ENCODE data around the gene FUCA1.
"Not testable (repeated sequence)": the region's sequence is repeated elsewhere in the genome, so short reads cannot be mapped to it uniquely, and the experiment has no call there.

Gene FUCA1

GRCh38 chr1:23851406-23851805 is 16.7 kb downstream of the FUCA1 start:
- H3K23ac ChIP-seq (ENCODE audit: low read length in 2 of 2); H2AFZ ChIP-seq (ENCODE audit: low read depth, low read length); H3K14ac ChIP-seq (ENCODE audit: low read length in 2 of 2); H3K36me3 ChIP-seq (ENCODE audit: control insufficient read depth in 1 of 2, insufficient read depth in 2 of 2, low read depth in 1 of 2, low read length in 2 of 2); H4K91ac ChIP-seq (ENCODE audit: low read length); H3K27ac ChIP-seq (ENCODE audit: low read length, poor library complexity, severe bottlenecking); H3K4ac ChIP-seq (ENCODE audit: low read depth in 1 of 2, low read length in 2 of 2); H2BK12ac ChIP-seq (ENCODE audit: low read length in 2 of 2); H2BK5ac ChIP-seq (ENCODE audit: low read depth, low read length, poor library complexity, severe bottlenecking); H3K79me1 ChIP-seq (replicated peaks; ENCODE audit: low read length, poor library complexity, severe bottlenecking); H2BK120ac ChIP-seq (ENCODE audit: low read depth, low read length); H3K9me3 ChIP-seq (ENCODE audit: control insufficient read depth, low read length); H2BK15ac ChIP-seq (ENCODE audit: low read depth, poor library complexity, severe bottlenecking); H3K4me2 ChIP-seq (ENCODE audit: low read length, poor library complexity, severe bottlenecking); DNase-seq; H3K18ac ChIP-seq (ENCODE audit: low read depth in 1 of 2, low read length in 2 of 2); H3K9ac ChIP-seq (ENCODE audit: low read length); H4K8ac ChIP-seq (ENCODE audit: low read length); H3K4me3 ChIP-seq (ENCODE audit: insufficient read depth in 1 of 2, low read depth in 1 of 2, low read length in 2 of 2); H3K4me1 ChIP-seq (ENCODE audit: control insufficient read depth, insufficient read depth, low read depth, low read length); H3K27me3 ChIP-seq (ENCODE audit: control insufficient read depth in 1 of 2, insufficient read depth in 1 of 2, low read length in 2 of 2); H2AK5ac ChIP-seq (ENCODE audit: low read length, severe bottlenecking): not testable (repeated sequence)

- no peak overlapping the region for H3K4me3 ChIP-seq (ENCODE audit: insufficient read depth in 1 of 2, low read depth in 1 of 2, low read length in 2 of 2)
- H3K4me1 ChIP-seq (ENCODE audit: control insufficient read depth, insufficient read depth, low read depth, low read length): peaks cover 2% of the 10 kb centered on the region
- no peak overlapping the region for H4K8ac ChIP-seq (ENCODE audit: low read length)
- H3K4me2 ChIP-seq (ENCODE audit: low read length, poor library complexity, severe bottlenecking): no peak overlapping the region
- no peak overlapping the region for H2AK5ac ChIP-seq (ENCODE audit: low read length, severe bottlenecking)
- no peak for DNase-seq
- no peak overlapping the region for H2AFZ ChIP-seq (ENCODE audit: low read depth, low read length)
- H2BK120ac ChIP-seq (ENCODE audit: low read depth, low read length): no peak overlapping the region
- no peak overlapping the region for H3K4ac ChIP-seq (ENCODE audit: low read depth in 1 of 2, low read length in 2 of 2)
- no peak overlapping the region for H3K18ac ChIP-seq (ENCODE audit: low read depth in 1 of 2, low read length in 2 of 2)
- H2BK5ac ChIP-seq (ENCODE audit: low read depth, low read length, poor library complexity, severe bottlenecking): no peak overlapping the region
- H3K9ac ChIP-seq (ENCODE audit: low read length): no peak overlapping the region
- no peak overlapping the region for H3K14ac ChIP-seq (ENCODE audit: low read length in 2 of 2)
- no peak overlapping the region for H2BK15ac ChIP-seq (ENCODE audit: low read depth, poor library complexity, severe bottlenecking)
- H3K27me3 ChIP-seq (ENCODE audit: control insufficient read depth in 1 of 2, insufficient read depth in 1 of 2, low read length in 2 of 2): no peaks in the 10 kb centered on the region
- no peak overlapping the region for H3K23ac ChIP-seq (ENCODE audit: low read length in 2 of 2)
- 91% methylated on average over 10 of the region's 12 CpGs for WGBS
- no peak overlapping the region for H3K27ac ChIP-seq (ENCODE audit: low read length, poor library complexity, severe bottlenecking)
- no peak overlapping the region for H4K91ac ChIP-seq (ENCODE audit: low read length)
- no peak overlapping the region for H2BK12ac ChIP-seq (ENCODE audit: low read length in 2 of 2)
- peaks cover 5% of the 10 kb centered on the region for H3K9me3 ChIP-seq (ENCODE audit: control insufficient read depth, low read length)
- peaks cover 3 to 11% of the 10 kb centered on the region in 2 experiments for H3K36me3 ChIP-seq (ENCODE audit: control insufficient read depth in 1 of 2, insufficient read depth in 2 of 2, low read depth in 1 of 2, low read length in 2 of 2)
- H3K79me1 ChIP-seq (replicated peaks; ENCODE audit: low read length, poor library complexity, severe bottlenecking): no peaks in the 10 kb centered on the region
Observed at GRCh38 chr1:23848673-23849616, 19.1 kb downstream of the FUCA1 start.

- WGBS: 83% methylated on average over 2 of the region's 2 CpGs
- not testable (repeated sequence) for H3K14ac ChIP-seq (ENCODE audit: low read length in 2 of 2); H3K4ac ChIP-seq (ENCODE audit: low read depth in 1 of 2, low read length in 2 of 2); H2BK12ac ChIP-seq (ENCODE audit: low read length in 2 of 2); H3K79me1 ChIP-seq (replicated peaks; ENCODE audit: low read length, poor library complexity, severe bottlenecking); H3K9me3 ChIP-seq (ENCODE audit: control insufficient read depth, low read length); H3K4me1 ChIP-seq (ENCODE audit: control insufficient read depth, insufficient read depth, low read depth, low read length); H2BK120ac ChIP-seq (ENCODE audit: low read depth, low read length); H3K18ac ChIP-seq (ENCODE audit: low read depth in 1 of 2, low read length in 2 of 2); H2BK15ac ChIP-seq (ENCODE audit: low read depth, poor library complexity, severe bottlenecking); H2AK5ac ChIP-seq (ENCODE audit: low read length, severe bottlenecking); H3K9ac ChIP-seq (ENCODE audit: low read length); H4K8ac ChIP-seq (ENCODE audit: low read length); H3K23ac ChIP-seq (ENCODE audit: low read length in 2 of 2); H3K4me2 ChIP-seq (ENCODE audit: low read length, poor library complexity, severe bottlenecking); H2AFZ ChIP-seq (ENCODE audit: low read depth, low read length); H2BK5ac ChIP-seq (ENCODE audit: low read depth, low read length, poor library complexity, severe bottlenecking); DNase-seq; H4K91ac ChIP-seq (ENCODE audit: low read length); H3K27ac ChIP-seq (ENCODE audit: low read length, poor library complexity, severe bottlenecking); H3K4me3 ChIP-seq (ENCODE audit: insufficient read depth in 1 of 2, low read depth in 1 of 2, low read length in 2 of 2); H3K27me3 ChIP-seq (ENCODE audit: control insufficient read depth in 1 of 2, insufficient read depth in 1 of 2, low read length in 2 of 2)
- peaks cover 3 to 11% of the 10 kb centered on the region in 2 experiments for H3K36me3 ChIP-seq (ENCODE audit: control insufficient read depth in 1 of 2, insufficient read depth in 2 of 2, low read depth in 1 of 2, low read length in 2 of 2)
Observed at GRCh38 chr1:23847482-23848095, 20.5 kb downstream of the FUCA1 start.

GRCh38 chr1:23845163-23845562 is 22.9 kb downstream of the FUCA1 start:
- no peak overlapping the region for H4K8ac ChIP-seq (ENCODE audit: low read length)
- DNase-seq: no peak
- H2BK5ac ChIP-seq (ENCODE audit: low read depth, low read length, poor library complexity, severe bottlenecking): no peak overlapping the region
- no peak overlapping the region for H2AFZ ChIP-seq (ENCODE audit: low read depth, low read length)
- no peak overlapping the region for H2AK5ac ChIP-seq (ENCODE audit: low read length, severe bottlenecking)
- H3K4me3 ChIP-seq (ENCODE audit: insufficient read depth in 1 of 2, low read depth in 1 of 2, low read length in 2 of 2): no peak overlapping the region
- no peak overlapping the region for H4K91ac ChIP-seq (ENCODE audit: low read length)
- H3K4ac ChIP-seq (ENCODE audit: low read depth in 1 of 2, low read length in 2 of 2): no peak overlapping the region
- H3K14ac ChIP-seq (ENCODE audit: low read length in 2 of 2): no peak overlapping the region
- no peak overlapping the region for H3K4me2 ChIP-seq (ENCODE audit: low read length, poor library complexity, severe bottlenecking)
- no peak overlapping the region for H3K9ac ChIP-seq (ENCODE audit: low read length)
- H3K36me3 ChIP-seq (ENCODE audit: control insufficient read depth in 1 of 2, insufficient read depth in 2 of 2, low read depth in 1 of 2, low read length in 2 of 2): peaks cover 3 to 11% of the 10 kb centered on the region in 2 experiments
- peaks cover 0 to 14% of the 10 kb centered on the region in 2 experiments for H3K27me3 ChIP-seq (ENCODE audit: control insufficient read depth in 1 of 2, insufficient read depth in 1 of 2, low read length in 2 of 2)
- H3K27ac ChIP-seq (ENCODE audit: low read length, poor library complexity, severe bottlenecking): no peak overlapping the region
- H3K18ac ChIP-seq (ENCODE audit: low read depth in 1 of 2, low read length in 2 of 2): no peak overlapping the region
- no peak overlapping the region for H3K23ac ChIP-seq (ENCODE audit: low read length in 2 of 2)
- no peak overlapping the region for H2BK15ac ChIP-seq (ENCODE audit: low read depth, poor library complexity, severe bottlenecking)
- no peak overlapping the region for H2BK12ac ChIP-seq (ENCODE audit: low read length in 2 of 2)
- H2BK120ac ChIP-seq (ENCODE audit: low read depth, low read length): no peak overlapping the region
- H3K79me1 ChIP-seq (replicated peaks; ENCODE audit: low read length, poor library complexity, severe bottlenecking): no peaks in the 10 kb centered on the region
- WGBS: 75% methylated on average over 2 of the region's 2 CpGs
- H3K4me1 ChIP-seq (ENCODE audit: control insufficient read depth, insufficient read depth, low read depth, low read length): peaks cover 2% of the 10 kb centered on the region
- peaks cover 5% of the 10 kb centered on the region for H3K9me3 ChIP-seq (ENCODE audit: control insufficient read depth, low read length)
